ENCODE measurements around the gene IL2RA. TPM values are rescaled to one million over a fixed set of nuclear protein-coding genes. Genes with fewer than 3 reads are reported as not detected.

The IL2RA gene
- polyA plus RNA-seq, 1 experiment = not detected

- no peak for DNase-seq (ENCODE audit: low read depth)
- ChIA-PET POLR2A (interaction anchor here (0.6 kb wide), 1 partner anchor 39 kb away, joined by 4 read pairs; no protein-coding TSS in a partner anchor), CTCF (interaction anchor here (1.1 to 1.8 kb wide), 3 partner anchors 9 to 35 kb away, joined by 3 to 5 read pairs (median 3); no protein-coding TSS in a partner anchor)
- Histone ChIP-seq H3K4me3 (ENCODE audit: low read depth, low read length) (no peak overlapping the region), H3K27me3 (ENCODE audit: control insufficient read depth, insufficient read depth, low read length) (peaks cover 8% of the 10 kb centered on the region), H3K36me3 (ENCODE audit: control insufficient read depth, insufficient read depth, low read length) (no peaks in the 10 kb centered on the region)
- no peak for TF ChIP-seq CTCF (IDR thresholded peaks at IDR 0.05; ENCODE audit: insufficient read depth, low read depth, low read length)
These were observed 13.2 kb downstream of the IL2RA start for GRCh38 chr10:6049031-6049400.

DNA sequence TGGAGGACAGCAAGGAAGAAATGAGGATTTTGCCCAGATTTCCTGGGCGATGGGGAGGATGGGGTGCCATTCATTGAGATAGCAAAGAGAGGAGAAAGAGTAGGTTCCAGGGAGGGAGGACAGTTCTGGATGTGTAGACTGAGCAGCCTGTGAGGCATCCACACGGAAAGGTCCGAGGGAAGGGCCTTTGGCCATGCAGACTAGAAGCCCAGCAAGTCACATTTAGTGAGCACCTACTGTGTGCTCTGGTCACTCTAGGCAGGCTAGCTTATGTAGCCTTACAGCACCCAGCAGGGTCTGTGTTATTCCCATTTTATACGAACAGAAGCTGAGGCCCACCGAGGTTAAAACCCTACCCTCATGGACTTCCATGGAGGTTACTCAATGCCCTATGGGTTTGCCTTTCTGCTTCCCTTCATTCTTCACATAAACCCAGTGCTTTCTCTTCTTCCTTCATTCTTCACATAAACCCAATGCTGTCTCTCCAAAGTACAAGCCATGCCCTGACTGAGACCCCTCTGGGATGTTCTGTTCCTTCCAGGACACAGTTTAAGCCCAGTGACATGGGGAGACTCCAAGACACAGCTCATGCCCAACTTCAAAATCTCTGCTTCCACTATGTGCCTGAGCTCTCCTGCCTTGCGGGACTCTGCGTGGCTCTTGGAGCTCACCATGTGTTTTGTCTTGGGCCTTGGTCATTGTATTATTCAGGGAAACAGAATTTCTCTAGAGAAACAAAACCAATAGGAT, 13.7 kb downstream of the IL2RA start:
- CTCF ChIA-PET = interaction anchor here (1.1 to 1.8 kb wide), 3 partner anchors 9 to 35 kb away, joined by 3 to 5 read pairs (median 3); no protein-coding TSS in a partner anchor
- POLR2A ChIA-PET = interaction anchor here (0.6 kb wide), 1 partner anchor 39 kb away, joined by 4 read pairs; no protein-coding TSS in a partner anchor
- H3K4me3 ChIP-seq (ENCODE audit: low read depth, low read length) = no peak overlapping the region
- H3K36me3 ChIP-seq (ENCODE audit: control insufficient read depth, insufficient read depth, low read length) = no peaks in the 10 kb centered on the region
- DNase-seq (ENCODE audit: low read depth) = no peak
- no peak for TF ChIP-seq CTCF (IDR thresholded peaks at IDR 0.05; ENCODE audit: insufficient read depth, low read depth, low read length)
- peaks cover 8% of the 10 kb centered on the region for H3K27me3 ChIP-seq (ENCODE audit: control insufficient read depth, insufficient read depth, low read length)

- CTCF ChIA-PET = interaction anchor here (1.1 kb wide), 1 partner anchor 10 kb away, joined by 3 read pairs; no protein-coding TSS in a partner anchor
These were observed 14.3 kb downstream of the IL2RA start for GRCh38 chr10:6047847-6048246.

GRCh38 chr10:6046773-6047611, 15.2 kb downstream of the IL2RA start:
- peaks cover 8% of the 10 kb centered on the region for H3K27me3 ChIP-seq (ENCODE audit: control insufficient read depth, insufficient read depth, low read length)
- no peak for DNase-seq (ENCODE audit: low read depth)
- ChIA-PET POLR2A (no interaction called here), CTCF (interaction anchor here (1.1 kb wide), 1 partner anchor 9 kb away, joined by 3 read pairs; no protein-coding TSS in a partner anchor)
- no peaks in the 10 kb centered on the region for H3K36me3 ChIP-seq (ENCODE audit: control insufficient read depth, insufficient read depth, low read length)
- TF ChIP-seq CTCF (IDR thresholded peaks at IDR 0.05; ENCODE audit: insufficient read depth, low read depth, low read length) = no peak
- no peak overlapping the region for H3K4me3 ChIP-seq (ENCODE audit: low read depth, low read length)

More at GRCh38 chr10:6047847-6048246, 14.3 kb downstream of the IL2RA start:
- DNase-seq (ENCODE audit: low read depth) = no peak
- POLR2A ChIA-PET = no interaction called here
- no peaks in the 10 kb centered on the region for H3K36me3 ChIP-seq (ENCODE audit: control insufficient read depth, insufficient read depth, low read length)
- TF ChIP-seq CTCF (IDR thresholded peaks at IDR 0.05; ENCODE audit: insufficient read depth, low read depth, low read length) = no peak
- peaks cover 8% of the 10 kb centered on the region for H3K27me3 ChIP-seq (ENCODE audit: control insufficient read depth, insufficient read depth, low read length)
- H3K4me3 ChIP-seq (ENCODE audit: low read depth, low read length) = no peak overlapping the region

Data from BJ (cell line).